WTC11 (cell line): ENCODE data around the gene DMD. TPM values are rescaled to one million over a fixed set of nuclear protein-coding genes. Genes with fewer than 3 reads are reported as not detected.

Experiments used
- ATAC-seq: fragments of 200-7000 bp; cut with Tn5 transposase; 2 replicates; pipeline ENCODE4 v1.10.0; 2021; ENCODE audit warnings: mild to moderate bottlenecking, moderate library complexity
- CTCF ChIA-PET: fragments of 300-600 bp; sonication (Branson Sonifier 250); formaldehyde crosslinking; loops from one replicate; lab custom pipeline; 2021; ENCODE audit warnings: antibody characterized with exemption; lab: Charles Lee
- POLR2A ChIA-PET: fragments of 350-600 bp; sonication (Branson Sonifier 250); formaldehyde crosslinking; loops from one replicate; lab custom pipeline; 2021; ENCODE audit warnings: antibody characterized with exemption; lab: Charles Lee
- DNase-seq: peaks from one replicate; pipeline ENCODE4 v3.0.0; 2021; ENCODE audit warnings: low spot score
- H3K27ac Mint-ChIP-seq: 2 replicates; pipeline ENCODE4 v1.8.0; 2021; ENCODE audit warnings: mixed read lengths
- H3K27me3 Mint-ChIP-seq: 2 replicates; pipeline ENCODE4 v1.8.0; 2021; ENCODE audit warnings: low read depth, mild to moderate bottlenecking, moderate library complexity, mixed read lengths
- H3K36me3 Mint-ChIP-seq: 2 replicates; pipeline ENCODE4 v1.8.0; 2021; ENCODE audit warnings: mixed read lengths
- H3K4me1 Mint-ChIP-seq: 2 replicates; pipeline ENCODE4 v1.8.0; 2022; ENCODE audit warnings: mixed read lengths
- H3K4me3 Mint-ChIP-seq: 2 replicates; pipeline ENCODE4 v1.8.0; 2021; ENCODE audit warnings: mild to moderate bottlenecking, moderate library complexity, mixed read lengths
- H3K9me3 Mint-ChIP-seq: 2 replicates; pipeline ENCODE4 v1.8.0; 2021; ENCODE audit warnings: mixed read lengths
- AFF4 ChIP-seq: sonication (generic); formaldehyde crosslinking; IDR thresholded peaks from 2 replicates; pipeline ENCODE4 v1.8.1; 2023; ENCODE audit warnings: mild to moderate bottlenecking, missing genetic modification reagents, borderline replicate concordance
- ATF6 ChIP-seq: sonication (generic); formaldehyde crosslinking; IDR thresholded peaks from 2 replicates; pipeline ENCODE4 v1.8.1; 2023; ENCODE audit warnings: mild to moderate bottlenecking, missing genetic modification reagents
- CBFB ChIP-seq: sonication (generic); formaldehyde crosslinking; IDR thresholded peaks from 2 replicates; pipeline ENCODE4 v1.8.1; 2022; ENCODE audit warnings: mild to moderate bottlenecking, low read depth, missing genetic modification reagents
- CDX4 ChIP-seq: fragments of 250-450 bp; sonication (Bioruptor Pico); IDR thresholded peaks from 2 replicates; pipeline ENCODE4 v1.9.0; 2021; ENCODE audit warnings: moderate library complexity, mild to moderate bottlenecking, inconsistent platforms, borderline replicate concordance
- CREB1 ChIP-seq: sonication (generic); formaldehyde crosslinking; IDR thresholded peaks from 2 replicates; pipeline ENCODE4 v1.8.0; 2023; ENCODE audit warnings: mild to moderate bottlenecking, missing genetic modification reagents
- FOXP1 ChIP-seq: sonication (generic); formaldehyde crosslinking; IDR thresholded peaks from 2 replicates; pipeline ENCODE4 v1.8.0; 2022; ENCODE audit warnings: missing genetic modification reagents, mild to moderate bottlenecking, moderate library complexity, borderline replicate concordance
- GABPB1 ChIP-seq: sonication (generic); formaldehyde crosslinking; IDR thresholded peaks from 2 replicates; pipeline ENCODE4 v1.8.1; 2023; ENCODE audit warnings: mild to moderate bottlenecking, missing genetic modification reagents
- HMGA2 ChIP-seq: fragments of 250-450 bp; sonication (Bioruptor Pico); IDR thresholded peaks from 2 replicates; pipeline ENCODE4 v1.4.0; 2021; ENCODE audit warnings: mild to moderate bottlenecking, moderate library complexity
- KAT7 ChIP-seq: sonication (generic); formaldehyde crosslinking; IDR thresholded peaks from 2 replicates; pipeline ENCODE4 v1.8.1; 2023; ENCODE audit warnings: missing genetic modification reagents, mild to moderate bottlenecking, borderline replicate concordance
- NFYB ChIP-seq: sonication (generic); formaldehyde crosslinking; conservative IDR thresholded peaks from 2 replicates; pipeline ENCODE4 v1.8.0; 2022; ENCODE audit warnings: low read depth, missing genetic modification reagents
- NR2C2 ChIP-seq: sonication (generic); formaldehyde crosslinking; IDR thresholded peaks from 2 replicates; pipeline ENCODE4 v1.8.0; 2022; ENCODE audit warnings: mild to moderate bottlenecking, missing genetic modification reagents
- OVOL2 ChIP-seq: fragments of 250-450 bp; sonication (Bioruptor Pico); IDR thresholded peaks from 2 replicates; pipeline ENCODE4 v1.9.0; 2021; ENCODE audit warnings: mild to moderate bottlenecking, borderline replicate concordance
- PRDM15 ChIP-seq: sonication (generic); formaldehyde crosslinking; IDR thresholded peaks from 2 replicates; pipeline ENCODE4 v1.8.0; 2022; ENCODE audit warnings: missing genetic modification reagents
- SOX15 ChIP-seq: fragments of 250-450 bp; sonication (Bioruptor Pico); IDR thresholded peaks from 2 replicates; pipeline ENCODE4 v1.9.0; 2021; ENCODE audit warnings: mild to moderate bottlenecking
- USF1 ChIP-seq: sonication (generic); formaldehyde crosslinking; IDR thresholded peaks from 2 replicates; pipeline ENCODE4 v1.8.0; 2022; ENCODE audit warnings: mild to moderate bottlenecking, missing genetic modification reagents
- ZBTB21 ChIP-seq: sonication (generic); formaldehyde crosslinking; IDR thresholded peaks from 2 replicates; pipeline ENCODE4 v1.8.1; 2023; ENCODE audit warnings: mild to moderate bottlenecking, missing genetic modification reagents, borderline replicate concordance
- ZNF317 ChIP-seq: sonication (generic); formaldehyde crosslinking; IDR thresholded peaks from 2 replicates; pipeline ENCODE4 v1.8.1; 2023; ENCODE audit warnings: low read depth, mild to moderate bottlenecking, moderate library complexity, missing genetic modification reagents, borderline replicate concordance
- ZNF416 ChIP-seq: fragments of 250-450 bp; sonication (Bioruptor Pico); IDR thresholded peaks from 2 replicates; pipeline ENCODE4 v1.9.0; 2021; ENCODE audit warnings: mild to moderate bottlenecking, inconsistent platforms
- ZNF512 ChIP-seq: sonication (generic); formaldehyde crosslinking; IDR thresholded peaks from 2 replicates; pipeline ENCODE4 v1.8.1; 2022; ENCODE audit warnings: missing genetic modification reagents, borderline replicate concordance
- total RNA-seq: library from RNA; stranded (reverse); gene quantifications from 3 replicates; pipeline ENCODE4 v1.2.3, GENCODE V29; 2021

DMD gene
- total RNA-seq, 1 experiment from 2014 or later = 9.1 TPM

- TF ChIP-seq KAT7 (no peak), ZNF416 (CRISPR knock-in tag) (no peak), NFYB (CRISPR knock-in tag) (no peak)
Measured at GRCh38 chrX:32448945-32449344, 762.4 kb downstream of the DMD start (continued).

GRCh38 chrX:32448320-32448719 is 763.0 kb downstream of the DMD start:
- Mint-ChIP-seq H3K9me3 (no peaks in the 10 kb centered on the region), H3K36me3 (no peaks in the 10 kb centered on the region), H3K4me3 (no peak overlapping the region), H3K4me1 (no peaks in the 10 kb centered on the region), H3K27me3 (no peaks in the 10 kb centered on the region; the same call in 1 of the 2 replicates)
- TF ChIP-seq GABPB1 (CRISPR knock-in tag) = no peak
- no peak for TF ChIP-seq OVOL2
- no peak for TF ChIP-seq ZNF317 (CRISPR knock-in tag)
- no peak for TF ChIP-seq FOXP1
- no peak for TF ChIP-seq CDX4 (CRISPR knock-in tag)
- no peak for TF ChIP-seq ZBTB21
- no peak for TF ChIP-seq PRDM15 (CRISPR knock-in tag)
- TF ChIP-seq CBFB (CRISPR knock-in tag) = no peak
- no peak for TF ChIP-seq USF1 (CRISPR knock-in tag)
- TF ChIP-seq, all 79 proteins: peak for 0
- POLR2A ChIA-PET = no interaction called here
- no peak for DNase-seq
- CTCF ChIA-PET = no interaction called here
- ATAC-seq = no peak
- H3K27ac Mint-ChIP-seq = no peak overlapping the region

GRCh38 chrX:32447640-32448039 is 763.7 kb downstream of the DMD start:
- CTCF ChIA-PET = no interaction called here
- Mint-ChIP-seq H3K4me3 (no peak overlapping the region), H3K36me3 (no peaks in the 10 kb centered on the region), H3K4me1 (no peaks in the 10 kb centered on the region), H3K27me3 (no peaks in the 10 kb centered on the region; the same call in 1 of the 2 replicates)
- no peak for ATAC-seq
- TF ChIP-seq NR2C2 (CRISPR knock-in tag) (no peak), SOX15 (CRISPR knock-in tag) (no peak), HMGA2 (CRISPR knock-in tag) (no peak), ATF6 (CRISPR knock-in tag) (no peak), AFF4 (no peak), CBFB (CRISPR knock-in tag) (no peak), CREB1 (CRISPR knock-in tag) (no peak), ZNF512 (no peak)
- TF ChIP-seq, all 79 proteins: peak for 0
- DNase-seq = no peak
- H3K27ac Mint-ChIP-seq = no peak overlapping the region
- H3K9me3 Mint-ChIP-seq = no peaks in the 10 kb centered on the region
- POLR2A ChIA-PET = no interaction called here
